Esophagus muscularis mucosa (tissue), 2 donors: ENCODE measurements around the gene TMEM151A.

Experiments used
- POLR2A ChIP-seq: fragments of 450-650 bp; IDR thresholded peaks from one replicate; pipeline ENCODE4 v1.6.1; 2017; ENCODE audit warnings: antibody characterized with exemption, moderate library complexity, mild to moderate bottlenecking, low read depth
- POLR2AphosphoS5 ChIP-seq, 2 donors: sonication (generic); formaldehyde crosslinking; IDR thresholded peaks; one replicate each; pipeline ENCODE4 v1.6.1; 2017; ENCODE audit warnings: antibody characterized with exemption in 2 of 2

DNA sequence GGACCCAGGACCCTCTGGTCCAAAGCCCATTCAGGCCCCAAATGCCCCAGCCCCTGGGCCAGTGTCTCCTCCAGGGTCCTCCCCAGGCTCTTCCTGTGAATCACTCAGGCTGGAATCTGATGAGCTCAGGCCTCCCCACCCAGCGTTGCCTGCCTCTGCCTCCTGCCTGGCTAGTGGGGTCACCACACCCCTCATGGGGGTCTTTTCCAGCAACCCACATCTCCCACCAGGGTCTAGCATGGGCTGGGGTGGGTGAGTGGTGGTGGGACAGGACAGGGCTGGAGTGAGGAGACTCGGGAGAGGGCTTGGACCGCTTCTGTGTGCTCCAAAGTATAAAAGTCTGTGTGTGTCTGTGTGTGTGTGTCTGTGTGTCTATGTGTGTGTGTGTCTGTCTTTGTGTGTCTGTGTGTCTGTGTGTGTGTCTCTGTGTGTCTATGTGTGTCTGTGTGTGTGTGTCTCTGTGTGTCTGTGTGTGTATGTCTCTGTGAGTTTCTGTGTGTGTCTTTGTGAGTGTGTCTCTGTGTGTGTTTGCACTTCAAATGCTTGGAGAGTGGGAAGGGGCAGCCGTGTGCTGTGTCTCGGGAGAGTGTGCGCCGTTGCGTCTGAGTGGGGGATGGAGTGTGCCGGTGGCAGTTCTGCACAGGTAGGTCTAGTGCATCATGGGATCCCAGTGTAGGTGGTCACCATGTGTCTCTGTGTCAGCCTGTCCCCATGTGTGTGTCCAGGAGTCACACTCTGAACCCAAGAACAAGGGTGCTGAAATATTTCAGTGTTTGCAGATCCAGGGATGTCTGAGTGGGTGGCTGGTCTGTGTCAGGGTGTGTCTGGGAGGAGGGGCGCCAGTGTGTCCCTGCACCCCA lies 35.7 kb downstream of the TMEM151A start:
- TF ChIP-seq POLR2A (no peak), POLR2AphosphoS5 (IDR thresholded peaks at IDR 0.05) (no peak)
